GM12878 (cell line): ENCODE results near the gene LAMA2. TPM values are rescaled to one million over a fixed set of nuclear protein-coding genes. Genes with fewer than 3 reads are reported as not detected.

ENCODE experiments used
- ATAC-seq: fragments of 200-7000 bp; cut with Tn5 transposase; 3 replicates; pipeline ENCODE4 v1.9.1; 2020; ENCODE audit warnings: mild to moderate bottlenecking, moderate library complexity
- BruUV-seq: library from RNA; stranded (reverse); fragments of 400-500 nt; replicated peaks from 2 replicates; lab custom pipeline; 2021; lab: Mats Ljungman, UMichigan
- CTCF ChIA-PET: fragments of 300-600 bp; sonication (Branson Sonifier 250); formaldehyde crosslinking; extraction: SDS; loops from one replicate; lab custom pipeline; 2021; ENCODE audit warnings: inconsistent platforms; lab: Yijun Ruan, JAX
- POLR2A ChIA-PET: fragments of 350-600 bp; formaldehyde crosslinking; extraction: SDS; loops from one replicate; lab custom pipeline; 2021; ENCODE audit warnings: inconsistent platforms; lab: Charles Lee
- RAD21 ChIA-PET: fragments of 300-600 bp; sonication (Branson Sonifier 250); formaldehyde crosslinking; loops from one replicate; lab custom pipeline; 2023; ENCODE audit warnings: antibody characterized with exemption; ENCODE audit not compliant: unreplicated experiment; lab: Charles Lee
- SMC1A ChIA-PET: fragments of 300-600 bp; sonication (Branson Sonifier 250); formaldehyde crosslinking; loops from one replicate; lab custom pipeline; 2023; ENCODE audit not compliant: unreplicated experiment, uncharacterized antibody; lab: Charles Lee
- DNase-seq: peaks from one replicate; pipeline ENCODE4 v3.0.0-alpha.2; 2011; ENCODE audit warnings: low read depth, low spot score
- FAIRE-seq: peaks from 3 replicates; lab custom pipeline; 2011; peaks lifted over from hg19 to GRCh38; lab: Jason Lieb, UNC
- H2AFZ ChIP-seq: 2 replicates; pipeline ENCODE4 v1.6.0; 2011; ENCODE audit warnings: low read depth, low read length, control low read depth; ENCODE audit not compliant: control insufficient read depth
- H3K27ac ChIP-seq: 2 replicates; pipeline ENCODE4 v1.5.1; 2011; ENCODE audit warnings: control low read depth; ENCODE audit not compliant: control insufficient read depth, insufficient read depth
- H3K27me3 ChIP-seq, 2 experiments: replicated peaks in 1 of 2; 2 replicates each; pipeline versions ENCODE4 v1.6.0 to v1.6.1; 2011; ENCODE audit warnings: low read length in 1 of 2; ENCODE audit not compliant: control insufficient read depth in 2 of 2, insufficient read depth in 2 of 2
- H3K36me3 ChIP-seq, 2 experiments: 2 replicates each; pipeline ENCODE4 v1.5.1; 2011; ENCODE audit warnings: low read length in 1 of 2; ENCODE audit not compliant: control insufficient read depth in 2 of 2, insufficient read depth in 2 of 2
- H3K4me1 ChIP-seq: 2 replicates; pipeline ENCODE4 v1.6.1; 2011; ENCODE audit warnings: mild to moderate bottlenecking, low read length, moderate library complexity, mixed read lengths; ENCODE audit not compliant: control insufficient read depth, insufficient read depth
- H3K4me2 ChIP-seq: 2 replicates; pipeline ENCODE4 v1.6.0; 2011; ENCODE audit warnings: control low read depth; ENCODE audit not compliant: control insufficient read depth, insufficient read depth
- H3K4me3 ChIP-seq: fragments of 200-600 bp; sonication (generic); 2 replicates; pipeline ENCODE4 v1.5.1; 2016
- H3K79me2 ChIP-seq: 2 replicates; pipeline ENCODE4 v1.6.0; 2011; ENCODE audit warnings: low read length; ENCODE audit not compliant: control insufficient read depth, insufficient read depth
- H3K9ac ChIP-seq: 2 replicates; pipeline ENCODE4 v1.8.0; 2011; ENCODE audit warnings: low read length, control low read depth, mixed read lengths; ENCODE audit not compliant: control insufficient read depth, insufficient read depth
- H3K9me3 ChIP-seq: replicated peaks from 3 replicates; pipeline ENCODE4 v1.5.1; 2011; ENCODE audit warnings: mild to moderate bottlenecking, low read length; ENCODE audit not compliant: control insufficient read depth, insufficient read depth
- H4K20me1 ChIP-seq: 2 replicates; pipeline ENCODE4 v1.6.0; 2011; ENCODE audit not compliant: control insufficient read depth, insufficient read depth
- HCFC1 ChIP-seq: fragments of 150-350 bp; IDR thresholded peaks from 2 replicates; pipeline ENCODE4 v1.6.1; 2014; ENCODE audit warnings: low read length
- HDAC6 ChIP-seq: fragments of 200-600 bp; sonication (generic); IDR thresholded peaks from one replicate; pipeline ENCODE4 v1.8.0; 2017; ENCODE audit warnings: antibody characterized with exemption; ENCODE audit not compliant: unreplicated experiment
- KLF5 ChIP-seq: fragments of 450-650 bp; IDR thresholded peaks from 2 replicates; pipeline ENCODE4 v1.6.1; 2014; ENCODE audit warnings: mild to moderate bottlenecking; ENCODE audit not compliant: partially characterized antibody
- NBN ChIP-seq: fragments of 450-650 bp; IDR thresholded peaks from 2 replicates; pipeline ENCODE4 v1.6.1; 2016
- NKRF ChIP-seq: fragments of 450-650 bp; conservative IDR thresholded peaks from 2 replicates; pipeline ENCODE4 v1.6.1; 2017; ENCODE audit warnings: mild to moderate bottlenecking, moderate library complexity
- PAX8 ChIP-seq: fragments of 450-650 bp; IDR thresholded peaks from 2 replicates; pipeline ENCODE4 v1.6.1; 2017; ENCODE audit warnings: mild to moderate bottlenecking, moderate library complexity
- PML ChIP-seq: IDR thresholded peaks from 2 replicates; pipeline ENCODE4 v1.6.1; 2012; ENCODE audit warnings: low read length, inconsistent platforms
- POU2F2 ChIP-seq: IDR thresholded peaks from 3 replicates; pipeline ENCODE4 v1.6.1; 2011; ENCODE audit warnings: low read depth, mild to moderate bottlenecking, low read length, borderline replicate concordance
- RELA ChIP-seq: fragments of 450-650 bp; IDR thresholded peaks from 2 replicates; pipeline ENCODE4 v1.8.0; 2014; ENCODE audit warnings: borderline replicate concordance; ENCODE audit not compliant: partially characterized antibody
- SP1 ChIP-seq: IDR thresholded peaks from one replicate; pipeline ENCODE4 v1.6.1; 2011; ENCODE audit warnings: low read depth, low read length
- SREBF2 ChIP-seq: IDR thresholded peaks from 2 replicates; pipeline ENCODE4 v1.6.1; 2012; ENCODE audit warnings: mild to moderate bottlenecking, low read length
- STAT3 ChIP-seq: IDR thresholded peaks from 2 replicates; pipeline ENCODE4 v1.6.1; 2011; ENCODE audit warnings: low read depth, low read length, improper control_type of control experiment
- ZNF687 ChIP-seq: fragments of 450-650 bp; IDR thresholded peaks from 2 replicates; pipeline ENCODE4 v1.6.1; 2017; ENCODE audit warnings: mild to moderate bottlenecking, moderate library complexity
- ZSCAN29 ChIP-seq: fragments of 450-650 bp; IDR thresholded peaks from 2 replicates; pipeline ENCODE4 v1.6.1; 2017; ENCODE audit warnings: mild to moderate bottlenecking, moderate library complexity
- WGBS: methylation state at CpG from one replicate; pipeline ENCODE4 v1.1.6; 2016; ENCODE audit warnings: low lambda C conversion rate; ENCODE audit not compliant: insufficient replicate concordance, insufficient coverage; ENCODE audit errors: missing lambda C conversion rate; 5-methylcytosine and 5-hydroxymethylcytosine counted together
- in situ Hi-C: fragments of 300-500 bp; cut with MboI; formaldehyde crosslinking; loops from 9 replicates; pipeline ENCODE4 v1.14.3; 2018; ENCODE audit warnings: mixed read lengths
- intact Hi-C: fragments of 100-400 bp; cut with micrococcal nuclease; formaldehyde crosslinking; loops from one replicate; pipeline ENCODE4 v1.14.2; 2022; ENCODE audit not compliant: unreplicated experiment
- polyA plus RNA-seq, 11 experiments: library from polyadenylated mRNA; depleted of rRNA in 4 of 11; unstranded in 6 of 11; stranded (reverse) in 5 of 11; fragments of >200 nt; fragmentation: Nextera tagmentation in 4 of 11; fragmentation: Illumina TruSeq in 1 of 11; extraction: Ambion mirVana in 4 of 11; extraction: Trizol in 1 of 11; gene quantifications; 1 replicate in 1 of 11; 2 replicates in 10 of 11; pipeline versions ENCODE4 v1.2.1 to v1.2.3, GENCODE V29; 2011 to 2016; ENCODE audit warnings: inconsistent platforms in 2 of 11, missing spikeins in 2 of 11, low read depth in 1 of 11
- total RNA-seq, 4 experiments: library from RNA; depleted of rRNA in 3 of 4; stranded (reverse); fragments of >200 nt in 3 of 4; fragmentation: Illumina TruSeq in 1 of 4; extraction: Trizol in 1 of 4; gene quantifications; 2 replicates each; pipeline versions ENCODE4 v1.2.1 to v1.2.3, GENCODE V29; 2013 to 2021
- TF ChIP-seq, protein P1 (sequence below): fragments of 450-650 bp; IDR thresholded peaks from 2 replicates; pipeline ENCODE4 v1.6.1; 2018; ENCODE audit warnings: mild to moderate bottlenecking, low read depth, moderate library complexity; ENCODE audit not compliant: partially characterized antibody

The LAMA2 gene
- total and polyA plus RNA-seq, 10 of the 15 experiments (the other 5 are each of a cell fraction or from before 2014, with no cell fraction given), result 0.04 to 2.0 (median 0.37) TPM; not detected in 1

DNA sequence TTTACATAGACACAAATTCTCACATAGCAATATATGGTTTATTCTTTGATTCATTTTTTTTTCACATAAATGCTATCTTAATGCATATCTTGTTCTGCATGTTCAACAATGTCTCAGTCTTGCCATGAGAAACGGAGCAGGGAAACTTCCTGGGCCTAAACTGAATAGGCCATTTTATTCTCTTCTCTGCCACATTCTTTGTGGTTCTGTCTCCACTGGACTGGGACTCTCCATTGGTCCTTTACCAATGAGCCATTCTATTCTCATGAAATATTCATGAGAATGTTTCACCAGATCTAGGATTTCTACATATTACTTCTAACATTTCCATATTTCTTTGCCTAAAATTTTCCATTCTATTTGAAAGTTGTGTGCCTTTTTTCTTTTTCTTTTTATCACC, 42.8 kb downstream of the LAMA2 start:
- Histone ChIP-seq H3K9me3 (no peaks in the 10 kb centered on the region), H3K79me2 (no peaks in the 10 kb centered on the region), H3K4me2 (no peak overlapping the region), H4K20me1 (no peaks in the 10 kb centered on the region), H3K9ac (no peak overlapping the region), H2AFZ (no peak overlapping the region), H3K27ac (no peak overlapping the region), H3K27me3 (no peaks in the 10 kb centered on the region), H3K36me3 (no peaks in the 10 kb centered on the region), H3K4me1 (no peaks in the 10 kb centered on the region)
- WGBS, result 0% methylated on average over 1 of the region's 1 CpG
- no peak for ATAC-seq
- FAIRE-seq, result no peak
- intact Hi-C loops (no loop called here), in situ Hi-C loops (no loop called here)
- RAD21 ChIA-PET, result no interaction called here
- SMC1A ChIA-PET, result no interaction called here
- POLR2A ChIA-PET, result no interaction called here
- no peak for DNase-seq
- BruUV-seq, result no TSS peak
- no peak for TF ChIP-seq PML
- no peak for TF ChIP-seq HDAC6
- TF ChIP-seq ZNF687, result no peak
- no peak for TF ChIP-seq STAT3
- TF ChIP-seq ZSCAN29, result no peak
- TF ChIP-seq, protein P1, sequence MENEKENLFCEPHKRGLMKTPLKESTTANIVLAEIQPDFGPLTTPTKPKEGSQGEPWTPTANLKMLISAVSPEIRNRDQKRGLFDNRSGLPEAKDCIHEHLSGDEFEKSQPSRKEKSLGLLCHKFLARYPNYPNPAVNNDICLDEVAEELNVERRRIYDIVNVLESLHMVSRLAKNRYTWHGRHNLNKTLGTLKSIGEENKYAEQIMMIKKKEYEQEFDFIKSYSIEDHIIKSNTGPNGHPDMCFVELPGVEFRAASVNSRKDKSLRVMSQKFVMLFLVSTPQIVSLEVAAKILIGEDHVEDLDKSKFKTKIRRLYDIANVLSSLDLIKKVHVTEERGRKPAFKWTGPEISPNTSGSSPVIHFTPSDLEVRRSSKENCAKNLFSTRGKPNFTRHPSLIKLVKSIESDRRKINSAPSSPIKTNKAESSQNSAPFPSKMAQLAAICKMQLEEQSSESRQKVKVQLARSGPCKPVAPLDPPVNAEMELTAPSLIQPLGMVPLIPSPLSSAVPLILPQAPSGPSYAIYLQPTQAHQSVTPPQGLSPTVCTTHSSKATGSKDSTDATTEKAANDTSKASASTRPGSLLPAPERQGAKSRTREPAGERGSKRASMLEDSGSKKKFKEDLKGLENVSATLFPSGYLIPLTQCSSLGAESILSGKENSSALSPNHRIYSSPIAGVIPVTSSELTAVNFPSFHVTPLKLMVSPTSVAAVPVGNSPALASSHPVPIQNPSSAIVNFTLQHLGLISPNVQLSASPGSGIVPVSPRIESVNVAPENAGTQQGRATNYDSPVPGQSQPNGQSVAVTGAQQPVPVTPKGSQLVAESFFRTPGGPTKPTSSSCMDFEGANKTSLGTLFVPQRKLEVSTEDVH, result no peak
- no peak for TF ChIP-seq RELA
- no peak for TF ChIP-seq KLF5
- no peak for TF ChIP-seq PAX8
- no peak for TF ChIP-seq SREBF2
- TF ChIP-seq HCFC1, result no peak
- TF ChIP-seq NBN, result no peak
- no peak for TF ChIP-seq SP1
- no peak for TF ChIP-seq POU2F2
- TF ChIP-seq NKRF, result no peak
- TF ChIP-seq, all 136 proteins: peak for 0
- CTCF ChIA-PET, result no interaction called here
- no peak overlapping the region for H3K4me3 ChIP-seq
